ENCODE data around the gene TRIM26.

DNA sequence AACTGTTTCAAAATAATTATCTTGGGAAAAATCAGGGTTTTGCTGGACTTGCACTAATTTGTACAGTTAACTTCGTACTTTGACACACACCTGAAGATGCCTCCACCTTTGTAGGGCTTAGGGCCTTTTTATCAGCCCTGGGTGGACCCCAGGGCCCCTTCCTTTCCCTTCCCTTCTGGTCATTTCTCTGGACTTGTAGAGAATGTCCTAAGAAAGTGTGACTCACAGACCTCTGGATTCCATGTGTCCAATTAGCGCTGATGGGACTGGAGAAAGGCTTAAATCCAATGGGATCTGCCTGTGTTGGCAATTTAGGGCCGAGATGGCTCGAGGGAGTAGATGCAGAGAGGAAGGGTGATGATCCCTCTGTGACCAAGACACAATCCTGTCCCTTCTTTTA is 40.5 kb downstream of the TRIM26 start:
- TF ChIP-seq POLR2AphosphoS5 (IDR thresholded peaks at IDR 0.05; ENCODE audit: borderline replicate concordance, low read depth, low read length) (no peak), EZH2 (IDR thresholded peaks at IDR 0.05) (no peak)
